Measurements from ENCODE around the gene ITPR2.

The ITPR2 gene

GRCh38 chr12:26726956-26727355 is 106.0 kb downstream of the ITPR2 start:
- Histone ChIP-seq H3K4me1 (ENCODE audit: control insufficient read depth in 5 of 5, insufficient read depth in 5 of 5, low read length in 5 of 5) (peaks cover 0 to 7% (median 0%) of the 10 kb centered on the region in 5 donors), H3K4me3 (ENCODE audit: low read depth in 1 of 5, low read length in 5 of 5) (no peak overlapping the region), H3K9ac (ENCODE audit: low read length in 5 of 5) (no peak overlapping the region), H3K9me3 (ENCODE audit: control insufficient read depth in 5 of 5, low read length in 5 of 5) (no peaks in the 10 kb centered on the region), H3K27ac (ENCODE audit: low read depth, low read length) (no peak overlapping the region), H3K27me3 (ENCODE audit: control insufficient read depth in 5 of 5, insufficient read depth in 4 of 5, low read length in 5 of 5) (no peaks in the 10 kb centered on the region), H3K36me3 (ENCODE audit: control insufficient read depth in 5 of 5, insufficient read depth in 5 of 5, low read length in 5 of 5) (no peaks in the 10 kb centered on the region)

- H3K9me3 ChIP-seq (ENCODE audit: control insufficient read depth in 5 of 5, low read length in 5 of 5): no peaks in the 10 kb centered on the region
- no peaks in the 10 kb centered on the region for H3K27me3 ChIP-seq (ENCODE audit: control insufficient read depth in 5 of 5, insufficient read depth in 4 of 5, low read length in 5 of 5)
- no peak overlapping the region for H3K9ac ChIP-seq (ENCODE audit: low read length in 5 of 5)
- H3K36me3 ChIP-seq (ENCODE audit: control insufficient read depth in 5 of 5, insufficient read depth in 5 of 5, low read length in 5 of 5): peaks cover 0 to 4% (median 0%) of the 10 kb centered on the region in 5 donors
- H3K27ac ChIP-seq (ENCODE audit: low read depth, low read length): no peak overlapping the region
- no peak overlapping the region for H3K4me3 ChIP-seq (ENCODE audit: low read depth in 1 of 5, low read length in 5 of 5)
- peaks cover 0 to 7% (median 0%) of the 10 kb centered on the region in 5 donors for H3K4me1 ChIP-seq (ENCODE audit: control insufficient read depth in 5 of 5, insufficient read depth in 5 of 5, low read length in 5 of 5)
Measured at GRCh38 chr12:26725276-26725916, 107.6 kb downstream of the ITPR2 start.

- Histone ChIP-seq H3K4me3 (ENCODE audit: low read depth in 1 of 5, low read length in 5 of 5) (no peak overlapping the region), H3K9ac (ENCODE audit: low read length in 5 of 5) (no peak overlapping the region), H3K36me3 (ENCODE audit: control insufficient read depth in 5 of 5, insufficient read depth in 5 of 5, low read length in 5 of 5) (peaks cover 0 to 4% (median 0%) of the 10 kb centered on the region in 5 donors), H3K9me3 (ENCODE audit: control insufficient read depth in 5 of 5, low read length in 5 of 5) (no peaks in the 10 kb centered on the region), H3K4me1 (ENCODE audit: control insufficient read depth in 5 of 5, insufficient read depth in 5 of 5, low read length in 5 of 5) (peaks cover 0 to 7% (median 0%) of the 10 kb centered on the region in 5 donors), H3K27ac (ENCODE audit: low read depth, low read length) (no peak overlapping the region), H3K27me3 (ENCODE audit: control insufficient read depth in 5 of 5, insufficient read depth in 4 of 5, low read length in 5 of 5) (no peaks in the 10 kb centered on the region)
Measured at GRCh38 chr12:26724309-26724702, 108.7 kb downstream of the ITPR2 start.

GRCh38 chr12:26723379-26724308 is 109.3 kb downstream of the ITPR2 start:
- H3K4me3 ChIP-seq (ENCODE audit: low read depth in 1 of 5, low read length in 5 of 5): no peak overlapping the region
- H3K4me1 ChIP-seq (ENCODE audit: control insufficient read depth in 5 of 5, insufficient read depth in 5 of 5, low read length in 5 of 5): peaks cover 0 to 7% (median 0%) of the 10 kb centered on the region in 5 donors
- peaks cover 0 to 4% (median 0%) of the 10 kb centered on the region in 5 donors for H3K36me3 ChIP-seq (ENCODE audit: control insufficient read depth in 5 of 5, insufficient read depth in 5 of 5, low read length in 5 of 5)
- H3K27ac ChIP-seq (ENCODE audit: low read depth, low read length): no peak overlapping the region
- H3K9ac ChIP-seq (ENCODE audit: low read length in 5 of 5): no peak overlapping the region
- no peaks in the 10 kb centered on the region for H3K9me3 ChIP-seq (ENCODE audit: control insufficient read depth in 5 of 5, low read length in 5 of 5)
- no peaks in the 10 kb centered on the region for H3K27me3 ChIP-seq (ENCODE audit: control insufficient read depth in 5 of 5, insufficient read depth in 4 of 5, low read length in 5 of 5)

DNA sequence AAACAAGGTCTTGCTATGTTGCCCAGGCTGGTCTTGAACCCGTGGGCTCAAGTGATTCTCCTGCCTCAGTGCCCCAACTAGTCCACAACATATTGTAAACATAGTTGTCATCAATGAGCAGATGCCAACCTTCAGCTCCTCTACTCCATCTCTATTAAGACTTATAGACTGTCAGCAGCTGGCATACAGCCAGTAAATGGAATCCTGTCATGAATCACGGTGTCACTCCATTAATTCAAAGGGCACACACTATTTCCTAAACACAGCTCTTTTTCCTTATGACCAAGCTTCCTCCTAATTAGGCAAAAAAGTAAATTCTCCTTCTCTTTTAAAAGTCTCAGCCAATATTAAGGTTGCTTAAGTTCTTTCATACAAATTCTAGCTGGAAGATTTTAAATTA is 111.2 kb downstream of the ITPR2 start:
- Histone ChIP-seq H3K9ac (ENCODE audit: low read length in 5 of 5) (no peak overlapping the region), H3K27me3 (ENCODE audit: control insufficient read depth in 5 of 5, insufficient read depth in 4 of 5, low read length in 5 of 5) (no peaks in the 10 kb centered on the region), H3K36me3 (ENCODE audit: control insufficient read depth in 5 of 5, insufficient read depth in 5 of 5, low read length in 5 of 5) (peaks cover 0 to 7% (median 3%) of the 10 kb centered on the region in 5 donors), H3K4me1 (ENCODE audit: control insufficient read depth in 5 of 5, insufficient read depth in 5 of 5, low read length in 5 of 5) (no peaks in the 10 kb centered on the region), H3K27ac (ENCODE audit: low read depth, low read length) (no peak overlapping the region), H3K4me3 (ENCODE audit: low read depth in 1 of 5, low read length in 5 of 5) (no peak overlapping the region), H3K9me3 (ENCODE audit: control insufficient read depth in 5 of 5, low read length in 5 of 5) (no peaks in the 10 kb centered on the region)

- Histone ChIP-seq H3K36me3 (ENCODE audit: control insufficient read depth in 5 of 5, insufficient read depth in 5 of 5, low read length in 5 of 5) (peaks cover 2 to 20% (median 9%) of the 10 kb centered on the region in 5 donors), H3K27ac (ENCODE audit: low read depth, low read length) (no peak overlapping the region), H3K9ac (ENCODE audit: low read length in 5 of 5) (no peak overlapping the region), H3K4me1 (ENCODE audit: control insufficient read depth in 5 of 5, insufficient read depth in 5 of 5, low read length in 5 of 5) (no peaks in the 10 kb centered on the region), H3K9me3 (ENCODE audit: control insufficient read depth in 5 of 5, low read length in 5 of 5) (no peaks in the 10 kb centered on the region), H3K4me3 (ENCODE audit: low read depth in 1 of 5, low read length in 5 of 5) (no peak overlapping the region), H3K27me3 (ENCODE audit: control insufficient read depth in 5 of 5, insufficient read depth in 4 of 5, low read length in 5 of 5) (no peaks in the 10 kb centered on the region)
Measured at GRCh38 chr12:26719852-26720251, 113.1 kb downstream of the ITPR2 start.

GRCh38 chr12:26717757-26718156 is 115.2 kb downstream of the ITPR2 start:
- Histone ChIP-seq H3K9ac (ENCODE audit: low read length in 5 of 5) (no peak overlapping the region), H3K36me3 (ENCODE audit: control insufficient read depth in 5 of 5, insufficient read depth in 5 of 5, low read length in 5 of 5) (peaks cover 5 to 23% (median 15%) of the 10 kb centered on the region in 5 donors), H3K27ac (ENCODE audit: low read depth, low read length) (no peak overlapping the region), H3K4me1 (ENCODE audit: control insufficient read depth in 5 of 5, insufficient read depth in 5 of 5, low read length in 5 of 5) (no peaks in the 10 kb centered on the region), H3K27me3 (ENCODE audit: control insufficient read depth in 5 of 5, insufficient read depth in 4 of 5, low read length in 5 of 5) (no peaks in the 10 kb centered on the region), H3K9me3 (ENCODE audit: control insufficient read depth in 5 of 5, low read length in 5 of 5) (no peaks in the 10 kb centered on the region), H3K4me3 (ENCODE audit: low read depth in 1 of 5, low read length in 5 of 5) (no peak overlapping the region)

DNA sequence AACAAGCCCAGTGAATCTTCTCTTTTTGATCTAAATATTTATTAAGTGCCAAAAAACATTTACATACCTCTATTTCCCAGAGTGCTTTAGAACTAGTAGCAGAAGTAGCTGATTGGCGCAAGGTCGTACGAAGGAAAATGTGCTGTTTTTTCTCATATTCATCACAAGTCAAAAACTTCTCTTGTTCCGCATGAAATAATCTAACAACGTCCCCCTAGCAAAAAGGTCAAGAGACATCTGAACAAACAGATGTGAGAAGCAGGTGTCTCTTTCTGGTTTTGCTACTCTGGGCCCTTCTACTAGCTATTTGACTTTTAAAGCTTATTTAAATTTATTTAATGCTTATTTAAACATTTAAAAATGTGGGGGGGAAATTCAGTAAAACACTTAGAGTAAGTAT is 117.8 kb downstream of the ITPR2 start:
- no peaks in the 10 kb centered on the region for H3K4me1 ChIP-seq (ENCODE audit: control insufficient read depth in 5 of 5, insufficient read depth in 5 of 5, low read length in 5 of 5)
- H3K27me3 ChIP-seq (ENCODE audit: control insufficient read depth in 5 of 5, insufficient read depth in 4 of 5, low read length in 5 of 5): no peaks in the 10 kb centered on the region
- H3K4me3 ChIP-seq (ENCODE audit: low read depth in 1 of 5, low read length in 5 of 5): no peak overlapping the region
- peaks cover 9 to 27% (median 22%) of the 10 kb centered on the region in 5 donors for H3K36me3 ChIP-seq (ENCODE audit: control insufficient read depth in 5 of 5, insufficient read depth in 5 of 5, low read length in 5 of 5)
- no peak overlapping the region for H3K27ac ChIP-seq (ENCODE audit: low read depth, low read length)
- H3K9me3 ChIP-seq (ENCODE audit: control insufficient read depth in 5 of 5, low read length in 5 of 5): no peaks in the 10 kb centered on the region
- H3K9ac ChIP-seq (ENCODE audit: low read length in 5 of 5): no peak overlapping the region

- Histone ChIP-seq H3K36me3 (ENCODE audit: control insufficient read depth in 5 of 5, insufficient read depth in 5 of 5, low read length in 5 of 5) (peaks cover 9 to 30% (median 25%) of the 10 kb centered on the region in 5 donors), H3K9ac (ENCODE audit: low read length in 5 of 5) (no peak overlapping the region), H3K4me1 (ENCODE audit: control insufficient read depth in 5 of 5, insufficient read depth in 5 of 5, low read length in 5 of 5) (no peaks in the 10 kb centered on the region), H3K9me3 (ENCODE audit: control insufficient read depth in 5 of 5, low read length in 5 of 5) (no peaks in the 10 kb centered on the region), H3K4me3 (ENCODE audit: low read depth in 1 of 5, low read length in 5 of 5) (no peak overlapping the region), H3K27me3 (ENCODE audit: control insufficient read depth in 5 of 5, insufficient read depth in 4 of 5, low read length in 5 of 5) (no peaks in the 10 kb centered on the region), H3K27ac (ENCODE audit: low read depth, low read length) (no peak overlapping the region)
Measured at GRCh38 chr12:26713885-26714383, 119.1 kb downstream of the ITPR2 start.

GRCh38 chr12:26712892-26713291 is 120.1 kb downstream of the ITPR2 start:
- Histone ChIP-seq H3K4me1 (ENCODE audit: control insufficient read depth in 5 of 5, insufficient read depth in 5 of 5, low read length in 5 of 5) (no peaks in the 10 kb centered on the region), H3K27me3 (ENCODE audit: control insufficient read depth in 5 of 5, insufficient read depth in 4 of 5, low read length in 5 of 5) (no peaks in the 10 kb centered on the region), H3K27ac (ENCODE audit: low read depth, low read length) (no peak overlapping the region), H3K9ac (ENCODE audit: low read length in 5 of 5) (no peak overlapping the region), H3K4me3 (ENCODE audit: low read depth in 1 of 5, low read length in 5 of 5) (no peak overlapping the region), H3K9me3 (ENCODE audit: control insufficient read depth in 5 of 5, low read length in 5 of 5) (no peaks in the 10 kb centered on the region), H3K36me3 (ENCODE audit: control insufficient read depth in 5 of 5, insufficient read depth in 5 of 5, low read length in 5 of 5) (peaks cover 9 to 31% (median 26%) of the 10 kb centered on the region in 5 donors)

Measured in subcutaneous abdominal adipose tissue (tissue), 5 donors.